Measurements from ENCODE around the gene EIF3M. TPM values are rescaled to one million over a fixed set of nuclear protein-coding genes. Genes with fewer than 3 reads are reported as not detected.

The EIF3M gene
- total and polyA plus RNA-seq, 2 experiments from 2014 or later, result 667 to 714 TPM

DNA sequence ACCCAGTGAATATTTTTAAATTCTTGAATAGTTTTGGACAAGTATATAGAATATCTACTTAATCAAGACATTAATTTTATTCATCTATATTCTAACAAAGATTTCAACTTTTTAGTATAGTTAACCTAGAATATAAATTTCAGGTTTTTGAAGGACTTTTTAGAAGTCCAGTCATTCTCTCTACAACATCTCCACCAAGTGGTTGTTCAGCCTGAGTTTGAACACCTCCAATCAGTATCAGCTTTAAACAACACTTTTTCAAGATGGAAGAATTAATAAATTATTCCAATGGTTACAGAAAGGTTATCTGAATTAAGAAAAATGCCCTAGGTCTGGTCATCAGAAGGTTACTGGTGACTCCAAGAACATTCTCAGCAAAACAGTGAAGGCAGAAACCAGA, 31.8 kb downstream of the EIF3M start:
- H3K27ac Mint-ChIP-seq, result no peak overlapping the region
- no peaks in the 10 kb centered on the region for H3K36me3 ChIP-seq (ENCODE audit: insufficient read depth)
- H3K4me1 Mint-ChIP-seq, result peaks cover 4% of the 10 kb centered on the region
- no peak overlapping the region for H3K27ac ChIP-seq (ENCODE audit: low read depth)
- H3K4me1 ChIP-seq (ENCODE audit: insufficient read depth), result 0 out of 2 replicates have a peak, but pooled peaks cover 6% of the 10 kb centered on the region
- H3K27me3 ChIP-seq (ENCODE audit: insufficient read depth), result no peaks in the 10 kb centered on the region
- TF ChIP-seq ZNF462 (CRISPR knock-in tag; IDR thresholded peaks at IDR 0.05) (no peak), JUNB (IDR thresholded peaks at IDR 0.05; ENCODE audit: unreplicated experiment) (no peak), STAT1 (IDR thresholded peaks at IDR 0.05; ENCODE audit: unreplicated experiment) (no peak), ETS1 (IDR thresholded peaks at IDR 0.05) (no peak), CTCF (conservative IDR thresholded peaks at IDR 0.05; ENCODE audit: low read depth in 2 of 2) (peak; percentile 56)
- DNase-seq (ENCODE audit: low spot score), result peak; percentile 31
- ATAC-seq, result no peak
- no peak overlapping the region for H2AFZ ChIP-seq
- no peaks in the 10 kb centered on the region for H3K79me2 ChIP-seq (replicated peaks; ENCODE audit: insufficient read depth)
- no peaks in the 10 kb centered on the region for H3F3A ChIP-seq (replicated peaks; ENCODE audit: low read depth)
- no peak overlapping the region for H3K4me3 Mint-ChIP-seq
- no peaks in the 10 kb centered on the region; the same call in 1 of the 2 replicates for H3K9me2 ChIP-seq (ENCODE audit: insufficient read depth)
- no peak overlapping the region for H3K4me3 ChIP-seq
- no peak overlapping the region for H3K4me2 ChIP-seq
- peaks cover 3% of the 10 kb centered on the region; the same call in 2 of the 3 replicates for H3K9me3 Mint-ChIP-seq
- peaks cover 5% of the 10 kb centered on the region for H3K27me3 Mint-ChIP-seq (ENCODE audit: insufficient read depth, low read depth, poor library complexity)
- no peaks in the 10 kb centered on the region; the same call in 2 of the 3 replicates for H3K36me3 Mint-ChIP-seq (ENCODE audit: low read depth)
- no peaks in the 10 kb centered on the region for H4K20me1 ChIP-seq (replicated peaks; ENCODE audit: insufficient read depth)
